Fibroblast of skin of left quadriceps (primary cell): ENCODE results near the gene CELF2.

Experiments used
- DNase-seq, 2 experiments: peaks; one replicate each; pipeline ENCODE4 v3.0.0-alpha.2; 2013; ENCODE audit warnings: low read depth in 2 of 2

CELF2 gene

GRCh38 chr10:11154849-11155498, 137.3 kb downstream of the CELF2 start:
- DNase-seq = no peak

- no peak for DNase-seq
Measured at GRCh38 chr10:11156480-11156879, 138.8 kb downstream of the CELF2 start.

GRCh38 chr10:11157292-11158076, 139.8 kb downstream of the CELF2 start:
- DNase-seq = no peak

GRCh38 chr10:11158080-11158479, 140.4 kb downstream of the CELF2 start:
- DNase-seq = no peak

GRCh38 chr10:11159543-11160215, 142.0 kb downstream of the CELF2 start:
- no peak for DNase-seq

GRCh38 chr10:11161096-11161495, 143.4 kb downstream of the CELF2 start:
- DNase-seq = no peak

GRCh38 chr10:11161910-11162309, 144.2 kb downstream of the CELF2 start:
- DNase-seq = no peak

- no peak for DNase-seq
Measured at GRCh38 chr10:11162828-11163599, 145.3 kb downstream of the CELF2 start.

- DNase-seq = no peak
Measured at GRCh38 chr10:11163780-11164550, 146.3 kb downstream of the CELF2 start.

GRCh38 chr10:11164551-11164802, 146.8 kb downstream of the CELF2 start:
- DNase-seq = no peak

- peak; percentile 91 to 92 for DNase-seq
Measured at GRCh38 chr10:11164803-11165590, 147.3 kb downstream of the CELF2 start.

GRCh38 chr10:11165591-11166543, 148.2 kb downstream of the CELF2 start:
- DNase-seq = no peak

GRCh38 chr10:11166550-11166949, 148.9 kb downstream of the CELF2 start:
- DNase-seq = no peak

- DNase-seq = no peak
Measured at GRCh38 chr10:11167233-11167966, 149.7 kb downstream of the CELF2 start.

- no peak for DNase-seq
Measured at GRCh38 chr10:11168423-11169090, 150.9 kb downstream of the CELF2 start.

- no peak for DNase-seq
Measured at GRCh38 chr10:11169976-11170375, 152.3 kb downstream of the CELF2 start.

- DNase-seq = no peak
Measured at GRCh38 chr10:11170574-11170973, 152.9 kb downstream of the CELF2 start.
